IMR-90 (cell line): ENCODE data around the gene TNKS1BP1. TPM values are rescaled to one million over a fixed set of nuclear protein-coding genes. Genes with fewer than 3 reads are reported as not detected.
"Not testable (repeated sequence)": the region's sequence is repeated elsewhere in the genome, so short reads cannot be mapped to it uniquely, and the experiment has no call there.

Experiments
- ATAC-seq: fragments of 200-7000 bp; cut with Tn5 transposase; 2 replicates; pipeline ENCODE4 v1.9.1; 2020; ENCODE audit warnings: low read depth, mild to moderate bottlenecking, moderate library complexity
- BruUV-seq: library from RNA; stranded (reverse); fragments of 400-500 nt; replicated peaks from 2 replicates; lab custom pipeline; 2021; lab: Mats Ljungman, UMichigan
- CTCF ChIA-PET: fragments of 300-600 bp; formaldehyde crosslinking; extraction: SDS; loops from one replicate; lab custom pipeline; 2021; ENCODE audit warnings: antibody characterized with exemption; lab: Yijun Ruan, JAX
- POLR2A ChIA-PET: fragments of 300-600 bp; sonication (Branson Sonifier 250); formaldehyde crosslinking; loops from one replicate; lab custom pipeline; 2022; ENCODE audit warnings: antibody characterized with exemption; ENCODE audit not compliant: unreplicated experiment; lab: Charles Lee
- DNase-seq: peaks from one replicate; pipeline ENCODE4 v3.0.0; 2013
- H2AFZ ChIP-seq: replicated peaks from 2 replicates; pipeline ENCODE3; 2013; ENCODE audit warnings: low read length, mild to moderate bottlenecking; ENCODE audit not compliant: poor library complexity
- H2AK5ac ChIP-seq: 2 replicates; pipeline ENCODE4 v1.6.1; 2013; ENCODE audit warnings: low read depth, low read length, inconsistent platforms
- H2AK9ac ChIP-seq: replicated peaks from 2 replicates; pipeline ENCODE3; 2013; ENCODE audit warnings: mild to moderate bottlenecking, low read depth, low read length, moderate library complexity; ENCODE audit not compliant: poor library complexity
- H2BK120ac ChIP-seq: 2 replicates; pipeline ENCODE4 v1.6.1; 2013; ENCODE audit warnings: low read depth, low read length, inconsistent platforms
- H2BK15ac ChIP-seq: 3 replicates; pipeline ENCODE4 v1.6.1; 2013; ENCODE audit warnings: low read depth, low read length, inconsistent platforms
- H2BK20ac ChIP-seq: 2 replicates; pipeline ENCODE4 v1.6.1; 2013; ENCODE audit warnings: low read depth, mild to moderate bottlenecking, inconsistent platforms, low read length, moderate library complexity
- H2BK5ac ChIP-seq: 2 replicates; pipeline ENCODE4 v1.6.1; 2013; ENCODE audit warnings: mild to moderate bottlenecking, low read depth, low read length, inconsistent platforms; ENCODE audit not compliant: poor library complexity, severe bottlenecking
- H3K14ac ChIP-seq: replicated peaks from 2 replicates; pipeline ENCODE4 v1.6.1; 2013; ENCODE audit warnings: low read depth, low read length, inconsistent platforms
- H3K18ac ChIP-seq: 2 replicates; pipeline ENCODE4 v1.6.1; 2013; ENCODE audit warnings: low read depth, low read length, control low read depth
- H3K23ac ChIP-seq: 2 replicates; pipeline ENCODE4 v1.6.1; 2013; ENCODE audit warnings: low read depth, low read length, inconsistent platforms
- H3K27ac ChIP-seq: 2 replicates; pipeline ENCODE4 v1.5.1; 2013; ENCODE audit warnings: mild to moderate bottlenecking, control low read depth, low read length; ENCODE audit not compliant: insufficient read depth
- H3K27me3 ChIP-seq: 2 replicates; pipeline ENCODE4 v1.6.1; 2013; ENCODE audit warnings: low read length; ENCODE audit not compliant: control insufficient read depth, insufficient read depth
- H3K36me3 ChIP-seq: 2 replicates; pipeline ENCODE4 v1.6.1; 2013; ENCODE audit warnings: low read length, mixed read lengths; ENCODE audit not compliant: control insufficient read depth, insufficient read depth
- H3K4ac ChIP-seq: 2 replicates; pipeline ENCODE4 v1.6.1; 2013; ENCODE audit warnings: low read depth, low read length, inconsistent platforms
- H3K4me1 ChIP-seq: 2 replicates; pipeline ENCODE4 v1.6.1; 2013; ENCODE audit warnings: low read length, mixed read lengths; ENCODE audit not compliant: control insufficient read depth, insufficient read depth
- H3K4me2 ChIP-seq: 2 replicates; pipeline ENCODE4 v1.6.1; 2013; ENCODE audit warnings: low read depth, mild to moderate bottlenecking, control low read depth, low read length, moderate library complexity
- H3K4me3 ChIP-seq: 2 replicates; pipeline ENCODE4 v1.5.1; 2013; ENCODE audit warnings: low read depth, mild to moderate bottlenecking, control low read depth, low read length, moderate library complexity; ENCODE audit not compliant: insufficient read depth
- H3K56ac ChIP-seq: 2 replicates; pipeline ENCODE4 v1.6.1; 2013; ENCODE audit warnings: low read length, inconsistent platforms; ENCODE audit not compliant: insufficient read depth; ENCODE audit errors: extremely low read depth
- H3K79me1 ChIP-seq, 2 experiments: 2 replicates each; pipeline ENCODE4 v1.6.1; 2013; ENCODE audit warnings: low read length in 2 of 2, inconsistent platforms in 1 of 2, low read depth in 1 of 2
- H3K9ac ChIP-seq: 2 replicates; pipeline ENCODE4 v1.6.1; 2013; ENCODE audit warnings: low read depth, low read length, control low read depth
- H3K9me1 ChIP-seq: 2 replicates; pipeline ENCODE4 v1.6.1; 2013; ENCODE audit warnings: low read length, inconsistent platforms; ENCODE audit not compliant: insufficient read depth
- H3K9me3 ChIP-seq: 2 replicates; pipeline ENCODE4 v1.6.1; 2013; ENCODE audit warnings: low read length; ENCODE audit not compliant: control insufficient read depth, insufficient read depth
- H4K20me1 ChIP-seq: 2 replicates; pipeline ENCODE4 v1.6.1; 2013; ENCODE audit warnings: low read length, inconsistent platforms; ENCODE audit not compliant: insufficient read depth
- H4K5ac ChIP-seq: 2 replicates; pipeline ENCODE4 v1.6.1; 2013; ENCODE audit warnings: mild to moderate bottlenecking, low read depth, low read length, control low read depth
- H4K8ac ChIP-seq, 2 experiments: 2 replicates each; pipeline ENCODE4 v1.6.1; 2013; ENCODE audit warnings: low read depth in 2 of 2, low read length in 2 of 2, control low read depth in 1 of 2, inconsistent platforms in 1 of 2
- H4K91ac ChIP-seq: 2 replicates; pipeline ENCODE4 v1.6.1; 2013; ENCODE audit warnings: low read depth, low read length, inconsistent platforms; ENCODE audit not compliant: insufficient read depth
- WGBS, 2 experiments: methylation state at CpG; one replicate each; pipeline versions ENCODE4 v1.1.5 to v1.1.7; 2013; ENCODE audit warnings: missing lambda C conversion rate in 2 of 2; ENCODE audit not compliant: insufficient read length in 1 of 2; ENCODE audit errors: extremely low coverage in 2 of 2; 5-methylcytosine and 5-hydroxymethylcytosine counted together
- dilution Hi-C: fragments of 300-500 bp; cut with HindIII; formaldehyde crosslinking; loops from one replicate; pipeline ENCODE4 v1.14.3; 2018; ENCODE audit warnings: low sequenced_read_pairs; ENCODE audit not compliant: unreplicated experiment
- in situ Hi-C: fragments of 300-500 bp; cut with MboI; formaldehyde crosslinking; loops from 3 replicates; pipeline ENCODE4 v1.14.3; 2019; ENCODE audit warnings: low sequenced_read_pairs, inconsistent platforms, mixed read lengths
- intact Hi-C: fragments of 100-400 bp; cut with micrococcal nuclease; formaldehyde crosslinking; loops from 2 replicates; pipeline ENCODE4 v1.10.0; 2022
- polyA plus RNA-seq, 3 experiments: library from polyadenylated mRNA; depleted of rRNA; stranded (reverse); fragments of >200 nt; gene quantifications; 2 replicates each; pipeline ENCODE4 v1.2.3, GENCODE V29; 2012; ENCODE audit warnings: low replicate concordance in 1 of 3
- total RNA-seq: library from RNA; depleted of rRNA; stranded (reverse); fragments of >200 nt; gene quantifications from 2 replicates; pipeline ENCODE4 v1.2.3, GENCODE V29; 2012

Gene TNKS1BP1
- total and polyA plus RNA-seq, 2 of the 4 experiments (the other 2 are of a cell fraction), result 31.7 to 71.4 TPM

- CTCF ChIA-PET, result not testable (repeated sequence)
Measured at GRCh38 chr11:57281546-57281945, 43.2 kb downstream of the TNKS1BP1 start.

More at GRCh38 chr11:57281546-57281945, 43.2 kb downstream of the TNKS1BP1 start:
- peaks cover 20% of the 10 kb centered on the region for H3K4me1 ChIP-seq
- BruUV-seq, POLR2A ChIA-PET, H3K18ac ChIP-seq, H2BK15ac ChIP-seq, H3K14ac ChIP-seq, H3K27me3 ChIP-seq, H4K20me1 ChIP-seq, H2AFZ ChIP-seq, H3K23ac ChIP-seq, H3K36me3 ChIP-seq, H2AK9ac ChIP-seq, ATAC-seq, in situ Hi-C loops, H3K9me3 ChIP-seq, H3K4me3 ChIP-seq, H3K4me2 ChIP-seq, H2AK5ac ChIP-seq, H2BK20ac ChIP-seq, intact Hi-C loops, dilution Hi-C loops, H3K27ac ChIP-seq, H4K5ac ChIP-seq, H4K91ac ChIP-seq, H3K4ac ChIP-seq, DNase-seq, H3K56ac ChIP-seq, H4K8ac ChIP-seq, H3K9ac ChIP-seq, H2BK120ac ChIP-seq, H2BK5ac ChIP-seq, H3K79me1 ChIP-seq: not testable (repeated sequence)
- H3K9me1 ChIP-seq, result peaks cover 12% of the 10 kb centered on the region
- WGBS, 2 experiments, result 80% methylated on average over 2 of the region's 6 CpGs; no CpG with 5 or more reads in 1 of the 2 experiments
